ENCODE results near the gene UBTD2.
A peak's percentile ranks its signal among the peaks of the same experiment; 100 is the strongest.

Gene UBTD2

GRCh38 chr5:172167895-172168294 lies 115.7 kb downstream of the UBTD2 start:
- DNase-seq: peak in 1 of 3 experiments; percentile 22

DNA sequence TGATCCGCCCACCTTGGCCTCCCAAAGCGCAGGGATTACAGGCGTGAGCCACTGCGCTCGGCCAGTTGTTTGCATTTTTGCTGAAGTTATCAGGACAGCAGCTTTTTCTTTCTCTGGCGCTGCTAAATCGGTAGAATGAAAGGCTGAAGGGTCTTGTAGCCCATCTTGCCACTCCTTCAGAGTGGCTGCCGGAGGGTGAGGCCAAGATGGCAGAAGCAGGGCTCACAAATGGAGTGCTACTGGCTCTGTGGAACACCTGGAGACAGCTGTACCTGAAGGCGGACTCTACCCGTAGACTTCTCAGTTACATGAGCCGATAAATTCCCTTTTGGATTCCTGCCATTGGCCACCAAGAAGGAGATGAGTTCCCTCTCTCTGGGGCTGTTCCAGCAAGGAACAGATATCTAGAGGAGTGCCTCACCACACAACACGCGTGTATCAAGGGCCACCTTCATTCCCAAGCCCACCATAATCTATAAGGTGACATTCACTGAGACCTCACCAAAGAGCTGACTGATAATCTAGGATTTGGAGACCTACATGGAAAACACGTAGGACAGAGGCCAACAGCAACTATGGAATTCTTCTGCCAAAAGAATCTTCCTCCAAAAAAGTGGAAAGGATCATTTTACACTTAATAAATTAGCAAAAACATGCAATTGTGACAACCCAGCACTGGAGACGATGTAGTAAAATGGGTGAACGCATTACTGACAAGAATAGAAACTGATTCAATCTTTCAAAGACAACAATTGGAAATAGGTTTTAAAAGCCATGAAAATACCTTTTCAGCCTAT lies 117.3 kb downstream of the UBTD2 start:
- DNase-seq: no peak

DNA sequence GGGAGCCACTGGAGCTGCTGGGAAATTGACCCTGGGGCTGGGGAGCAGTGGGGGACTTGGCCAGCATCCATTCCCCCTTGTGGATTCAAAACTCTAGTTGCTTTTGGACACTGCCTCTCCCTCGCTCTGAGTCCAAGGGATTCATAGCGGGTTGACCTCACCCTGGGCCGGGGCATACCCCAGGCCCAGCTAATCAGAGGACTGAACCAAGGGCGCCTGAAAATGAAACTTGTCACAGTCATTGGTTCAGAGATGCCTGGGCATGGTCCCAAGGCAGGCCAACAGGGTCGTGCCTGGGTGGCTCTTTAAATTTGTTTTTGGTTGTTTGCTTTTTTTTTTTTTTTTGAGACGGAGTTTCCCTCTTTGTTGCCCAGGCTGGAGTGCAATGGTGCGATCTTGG lies 118.1 kb downstream of the UBTD2 start:
- DNase-seq: no peak

GRCh38 chr5:172164769-172165212 lies 118.8 kb downstream of the UBTD2 start:
- DNase-seq: no peak

GRCh38 chr5:172163346-172163745 lies 120.2 kb downstream of the UBTD2 start:
- DNase-seq: no peak

GRCh38 chr5:172162987-172163343 lies 120.6 kb downstream of the UBTD2 start:
- no peak for DNase-seq

- no peak for DNase-seq
Observed at GRCh38 chr5:172162323-172162986, 121.1 kb downstream of the UBTD2 start.

GRCh38 chr5:172160506-172160905 lies 123.1 kb downstream of the UBTD2 start:
- DNase-seq: no peak
